Suprapubic skin (tissue), 4 donors: ENCODE data around the gene PROX2. TPM values are rescaled to one million over a fixed set of nuclear protein-coding genes. Genes with fewer than 3 reads are reported as not detected.

Source experiments
- DNase-seq, 2 donors: peaks; one replicate each; pipeline ENCODE4 v3.0.0-alpha.2; 2019; ENCODE audit warnings: low spot score in 2 of 2
- H3K27ac ChIP-seq: fragments of 200-600 bp; sonication (generic); one replicate; pipeline ENCODE4 v1.5.1; 2019
- H3K27me3 ChIP-seq: fragments of 200-600 bp; sonication (generic); one replicate; pipeline ENCODE4 v1.5.1; 2019
- H3K36me3 ChIP-seq: fragments of 200-600 bp; sonication (generic); one replicate; pipeline ENCODE4 v1.5.1; 2019
- H3K4me1 ChIP-seq: fragments of 200-600 bp; sonication (generic); one replicate; pipeline ENCODE4 v1.5.1; 2019
- H3K4me3 ChIP-seq: fragments of 200-600 bp; sonication (generic); one replicate; pipeline ENCODE4 v1.5.1; 2019; ENCODE audit warnings: mild to moderate bottlenecking
- H3K9me3 ChIP-seq: fragments of 200-600 bp; sonication (generic); one replicate; pipeline ENCODE4 v1.5.1; 2019
- EP300 ChIP-seq: sonication (generic); formaldehyde crosslinking; IDR thresholded peaks from one replicate; pipeline ENCODE4 v1.6.1; 2017; ENCODE audit warnings: antibody characterized with exemption
- POLR2A ChIP-seq, 2 donors: fragments of 450-650 bp; IDR thresholded peaks; one replicate each; pipeline ENCODE4 v1.6.1; 2017; ENCODE audit warnings: antibody characterized with exemption in 2 of 2, mild to moderate bottlenecking in 2 of 2, moderate library complexity in 2 of 2
- POLR2AphosphoS5 ChIP-seq, 3 donors: sonication (generic); formaldehyde crosslinking; IDR thresholded peaks; one replicate each; pipeline ENCODE4 v1.6.1; 2017; ENCODE audit warnings: antibody characterized with exemption in 3 of 3
- WGBS: methylation state at CpG from one replicate; pipeline ENCODE4 v1.1.5; 2018; 5-methylcytosine and 5-hydroxymethylcytosine counted together
- total RNA-seq, 4 donors: library from RNA; depleted of rRNA; stranded (reverse); fragments of >200 nt; gene quantifications; one replicate each; pipeline ENCODE4 v1.1.0, GENCODE V29; 2016
- TF ChIP-seq, protein P1 (sequence below), 2 donors: fragments of 200-600 bp in 1 of 2; fragments of 450-650 bp in 1 of 2; sonication (generic) in 1 of 2; IDR thresholded peaks; one replicate each; pipeline ENCODE4 v1.5.1; 2016 to 2019; ENCODE audit warnings: antibody characterized with exemption in 2 of 2, mild to moderate bottlenecking in 1 of 2, moderate library complexity in 1 of 2

Gene PROX2
- total RNA-seq, 4 donors from 2014 or later, result 0.10 to 0.97 (median 0.11) TPM; not detected in 1

- peaks cover 32% of the 10 kb centered on the region for H3K36me3 ChIP-seq
- no peak for DNase-seq
- no peak overlapping the region for H3K27ac ChIP-seq
- no peaks in the 10 kb centered on the region for H3K4me1 ChIP-seq
- no peaks in the 10 kb centered on the region for H3K9me3 ChIP-seq
- no peaks in the 10 kb centered on the region for H3K27me3 ChIP-seq
- WGBS, result 72% methylated on average over 1 of the region's 1 CpG
- TF ChIP-seq POLR2AphosphoS5 (IDR thresholded peaks at IDR 0.05) (no peak), EP300 (no peak), POLR2A (IDR thresholded peaks at IDR 0.05) (no peak)
- TF ChIP-seq, protein P1, sequence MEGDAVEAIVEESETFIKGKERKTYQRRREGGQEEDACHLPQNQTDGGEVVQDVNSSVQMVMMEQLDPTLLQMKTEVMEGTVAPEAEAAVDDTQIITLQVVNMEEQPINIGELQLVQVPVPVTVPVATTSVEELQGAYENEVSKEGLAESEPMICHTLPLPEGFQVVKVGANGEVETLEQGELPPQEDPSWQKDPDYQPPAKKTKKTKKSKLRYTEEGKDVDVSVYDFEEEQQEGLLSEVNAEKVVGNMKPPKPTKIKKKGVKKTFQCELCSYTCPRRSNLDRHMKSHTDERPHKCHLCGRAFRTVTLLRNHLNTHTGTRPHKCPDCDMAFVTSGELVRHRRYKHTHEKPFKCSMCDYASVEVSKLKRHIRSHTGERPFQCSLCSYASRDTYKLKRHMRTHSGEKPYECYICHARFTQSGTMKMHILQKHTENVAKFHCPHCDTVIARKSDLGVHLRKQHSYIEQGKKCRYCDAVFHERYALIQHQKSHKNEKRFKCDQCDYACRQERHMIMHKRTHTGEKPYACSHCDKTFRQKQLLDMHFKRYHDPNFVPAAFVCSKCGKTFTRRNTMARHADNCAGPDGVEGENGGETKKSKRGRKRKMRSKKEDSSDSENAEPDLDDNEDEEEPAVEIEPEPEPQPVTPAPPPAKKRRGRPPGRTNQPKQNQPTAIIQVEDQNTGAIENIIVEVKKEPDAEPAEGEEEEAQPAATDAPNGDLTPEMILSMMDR (IDR thresholded peaks at IDR 0.05), result no peak
- H3K4me3 ChIP-seq, result no peak overlapping the region
These were observed 39.5 kb downstream of the PROX2 start for GRCh38 chr14:74836251-74836960.

- no peak overlapping the region for H3K27ac ChIP-seq
- H3K36me3 ChIP-seq, result peaks cover 37% of the 10 kb centered on the region
- DNase-seq, result no peak
- H3K4me1 ChIP-seq, result no peaks in the 10 kb centered on the region
- no peaks in the 10 kb centered on the region for H3K9me3 ChIP-seq
- no peaks in the 10 kb centered on the region for H3K27me3 ChIP-seq
- TF ChIP-seq, protein P1 (IDR thresholded peaks at IDR 0.05), result no peak
- TF ChIP-seq EP300, result no peak
- TF ChIP-seq POLR2AphosphoS5 (IDR thresholded peaks at IDR 0.05), result no peak
- TF ChIP-seq POLR2A (IDR thresholded peaks at IDR 0.05), result no peak
- WGBS, result 87% methylated on average over 7 of the region's 7 CpGs
- no peak overlapping the region for H3K4me3 ChIP-seq
These were observed 40.2 kb downstream of the PROX2 start for GRCh38 chr14:74835645-74836250.

DNA sequence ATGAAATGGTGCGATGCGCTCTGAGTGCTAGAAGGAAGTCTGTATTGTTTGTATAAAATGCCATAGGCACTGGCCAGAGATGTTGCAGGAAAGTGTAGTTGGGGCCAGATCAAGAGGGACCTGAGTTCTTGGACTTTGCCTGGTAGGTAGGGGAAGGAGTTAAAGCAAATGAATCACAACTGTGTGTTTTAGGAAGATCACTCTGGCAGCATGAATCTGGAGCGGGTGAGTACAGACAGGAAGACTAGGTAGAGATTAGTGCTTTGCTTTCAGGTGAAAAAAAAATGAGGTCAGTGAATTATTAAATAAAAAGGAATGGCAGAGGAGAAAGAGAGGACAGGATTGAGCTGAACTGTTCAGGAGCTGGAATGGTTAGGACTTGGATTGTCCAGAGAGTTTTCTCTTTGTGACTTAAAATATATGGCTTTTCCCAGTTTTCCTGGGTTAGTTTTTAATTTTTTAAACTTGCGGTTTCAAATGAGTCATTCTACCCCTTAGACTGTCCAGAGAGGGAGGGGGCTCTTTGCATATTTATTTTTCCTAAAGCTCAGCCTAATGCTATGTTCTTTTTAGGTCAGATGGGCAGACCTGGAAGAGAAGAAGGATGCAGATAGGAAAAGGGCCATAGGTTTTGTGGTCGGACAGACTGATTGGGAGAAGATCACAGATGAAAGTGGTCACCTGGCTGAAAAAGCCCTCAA lies 41.1 kb downstream of the PROX2 start:
- H3K27me3 ChIP-seq, result no peaks in the 10 kb centered on the region
- WGBS, result 92% methylated on average over 5 of the region's 5 CpGs
- no peaks in the 10 kb centered on the region for H3K9me3 ChIP-seq
- peaks cover 41% of the 10 kb centered on the region for H3K36me3 ChIP-seq
- TF ChIP-seq EP300 (no peak), POLR2AphosphoS5 (IDR thresholded peaks at IDR 0.05) (no peak), POLR2A (IDR thresholded peaks at IDR 0.05) (no peak)
- TF ChIP-seq, protein P1 (IDR thresholded peaks at IDR 0.05), result no peak
- no peaks in the 10 kb centered on the region for H3K4me1 ChIP-seq
- no peak overlapping the region for H3K4me3 ChIP-seq
- DNase-seq, result no peak
- no peak overlapping the region for H3K27ac ChIP-seq

GRCh38 chr14:74832849-74833248 lies 43.1 kb downstream of the PROX2 start:
- WGBS, result 96% methylated on average over 4 of the region's 4 CpGs
- Histone ChIP-seq H3K36me3 (peaks cover 52% of the 10 kb centered on the region), H3K27ac (no peak overlapping the region), H3K4me3 (no peak overlapping the region), H3K4me1 (no peaks in the 10 kb centered on the region), H3K9me3 (no peaks in the 10 kb centered on the region), H3K27me3 (no peaks in the 10 kb centered on the region)
- TF ChIP-seq EP300 (no peak), POLR2AphosphoS5 (IDR thresholded peaks at IDR 0.05) (no peak), POLR2A (IDR thresholded peaks at IDR 0.05) (no peak)
- TF ChIP-seq, protein P1 (IDR thresholded peaks at IDR 0.05), result no peak
- no peak for DNase-seq

DNA sequence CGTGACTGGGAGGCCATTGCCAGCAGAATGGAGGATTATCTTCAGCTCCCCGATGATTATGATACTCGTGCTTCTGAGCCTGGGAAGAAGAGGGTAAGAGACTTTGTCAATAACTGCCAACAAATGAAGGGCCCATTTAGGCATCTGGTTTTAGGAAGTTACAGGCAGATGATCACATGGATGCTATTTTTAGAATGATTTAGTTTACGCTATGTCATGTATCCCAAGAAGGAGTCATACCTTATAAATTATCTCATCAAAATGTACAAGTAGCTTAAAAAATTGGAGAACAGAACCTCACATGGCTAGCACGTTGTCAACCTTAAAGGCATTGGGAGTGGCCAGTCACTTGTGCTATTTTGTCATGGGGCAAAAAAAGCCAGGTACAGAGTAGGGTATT lies 46.7 kb downstream of the PROX2 start:
- Histone ChIP-seq H3K36me3 (peaks cover 33% of the 10 kb centered on the region), H3K4me1 (peaks cover 2% of the 10 kb centered on the region), H3K27me3 (no peaks in the 10 kb centered on the region), H3K27ac (no peak overlapping the region), H3K9me3 (no peaks in the 10 kb centered on the region), H3K4me3 (no peak overlapping the region)
- WGBS, result 79% methylated on average over 5 of the region's 5 CpGs
- DNase-seq, result no peak
- TF ChIP-seq, protein P1 (IDR thresholded peaks at IDR 0.05), result no peak
- no peak for TF ChIP-seq EP300
- TF ChIP-seq POLR2A (IDR thresholded peaks at IDR 0.05), result no peak
- TF ChIP-seq POLR2AphosphoS5 (IDR thresholded peaks at IDR 0.05), result no peak
